IPS-NIHi11 (cell line): ENCODE results near the gene PGK2.
"Not testable (repeated sequence)": the region's sequence is repeated elsewhere in the genome, so short reads cannot be mapped to it uniquely, and the experiment has no call there.

Source experiments
- DNase-seq: peaks from one replicate; pipeline ENCODE4 v3.0.0; 2012; ENCODE audit warnings: mixed read lengths, low spot score

PGK2 gene

GRCh38 chr6:49787176-49787575, at the start of gene PGK2:
Gene PGK2, minus strand, starts transcription at chr6:49787285. Its CDS starts 98 bp downstream, at chr6:49787187.
- peak; percentile 67 for DNase-seq

- DNase-seq: no peak
Observed at GRCh38 chr6:49835140-49835539, 48.1 kb upstream of the PGK2 start.

- no peak for DNase-seq
Observed at GRCh38 chr6:49833386-49833785, 46.3 kb upstream of the PGK2 start.

- DNase-seq: no peak
Observed at GRCh38 chr6:49826743-49827406, 39.8 kb upstream of the PGK2 start.

GRCh38 chr6:49815166-49815565, 28.1 kb upstream of the PGK2 start:
- DNase-seq: no peak

- no peak for DNase-seq
Observed at GRCh38 chr6:49813248-49813647, 26.2 kb upstream of the PGK2 start.

- DNase-seq: no peak
Observed at GRCh38 chr6:49806145-49806544, 19.1 kb upstream of the PGK2 start.

GRCh38 chr6:49805246-49805645, 18.2 kb upstream of the PGK2 start:
- no peak for DNase-seq

GRCh38 chr6:49801525-49801924, 14.4 kb upstream of the PGK2 start:
- no peak for DNase-seq

- no peak for DNase-seq
Observed at GRCh38 chr6:49799090-49799489, 12.0 kb upstream of the PGK2 start.

GRCh38 chr6:49796842-49797455, 9.9 kb upstream of the PGK2 start:
- DNase-seq: not testable (repeated sequence)

- DNase-seq: no peak
Observed at GRCh38 chr6:49790341-49790740, 3.3 kb upstream of the PGK2 start.

- DNase-seq: no peak
Observed at GRCh38 chr6:49784272-49784671, 2.8 kb downstream of the PGK2 start.

GRCh38 chr6:49782725-49783124, 4.4 kb downstream of the PGK2 start:
- no peak for DNase-seq

GRCh38 chr6:49782293-49782692, 4.8 kb downstream of the PGK2 start:
- no peak for DNase-seq

- no peak for DNase-seq
Observed at GRCh38 chr6:49776444-49776843, 10.6 kb downstream of the PGK2 start.

GRCh38 chr6:49775043-49775442, 12.0 kb downstream of the PGK2 start:
- DNase-seq: no peak

- no peak for DNase-seq
Observed at GRCh38 chr6:49772285-49772684, 14.8 kb downstream of the PGK2 start.

GRCh38 chr6:49766762-49767161, 20.3 kb downstream of the PGK2 start:
- DNase-seq: no peak

GRCh38 chr6:49764571-49765236, 22.4 kb downstream of the PGK2 start:
- no peak for DNase-seq

GRCh38 chr6:49744259-49744658, 42.8 kb downstream of the PGK2 start, which contains the start of gene CRISP3:
Gene CRISP3, minus strand, starts transcription at chr6:49744388. Its CDS starts 21 bp downstream, at chr6:49744367.
- no peak for DNase-seq

- no peak for DNase-seq
Observed at GRCh38 chr6:49743429-49743828, 43.7 kb downstream of the PGK2 start.

GRCh38 chr6:49739423-49739822, 47.7 kb downstream of the PGK2 start:
- DNase-seq: no peak
